ENCODE data around the gene RFX2.

GRCh38 chr19:5973376-5973775, 136.9 kb downstream of the RFX2 start:
- TF ChIP-seq, protein P1, sequence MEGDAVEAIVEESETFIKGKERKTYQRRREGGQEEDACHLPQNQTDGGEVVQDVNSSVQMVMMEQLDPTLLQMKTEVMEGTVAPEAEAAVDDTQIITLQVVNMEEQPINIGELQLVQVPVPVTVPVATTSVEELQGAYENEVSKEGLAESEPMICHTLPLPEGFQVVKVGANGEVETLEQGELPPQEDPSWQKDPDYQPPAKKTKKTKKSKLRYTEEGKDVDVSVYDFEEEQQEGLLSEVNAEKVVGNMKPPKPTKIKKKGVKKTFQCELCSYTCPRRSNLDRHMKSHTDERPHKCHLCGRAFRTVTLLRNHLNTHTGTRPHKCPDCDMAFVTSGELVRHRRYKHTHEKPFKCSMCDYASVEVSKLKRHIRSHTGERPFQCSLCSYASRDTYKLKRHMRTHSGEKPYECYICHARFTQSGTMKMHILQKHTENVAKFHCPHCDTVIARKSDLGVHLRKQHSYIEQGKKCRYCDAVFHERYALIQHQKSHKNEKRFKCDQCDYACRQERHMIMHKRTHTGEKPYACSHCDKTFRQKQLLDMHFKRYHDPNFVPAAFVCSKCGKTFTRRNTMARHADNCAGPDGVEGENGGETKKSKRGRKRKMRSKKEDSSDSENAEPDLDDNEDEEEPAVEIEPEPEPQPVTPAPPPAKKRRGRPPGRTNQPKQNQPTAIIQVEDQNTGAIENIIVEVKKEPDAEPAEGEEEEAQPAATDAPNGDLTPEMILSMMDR (IDR thresholded peaks at IDR 0.05) = no peak
- no peak for TF ChIP-seq POLR2A (IDR thresholded peaks at IDR 0.05; ENCODE audit: low read depth)
